Measurements from ENCODE around the gene UNC13A. TPM values are rescaled to one million over a fixed set of nuclear protein-coding genes. Genes with fewer than 3 reads are reported as not detected.
A peak's percentile ranks its signal among the peaks of the same experiment; 100 is the strongest.

The UNC13A gene
- total RNA-seq, 1 experiment from 2014 or later, result 6.6 TPM

- DNase-seq, result no peak
- Histone ChIP-seq H3K27me3 (ENCODE audit: control insufficient read depth, insufficient read depth, low read length) (no peaks in the 10 kb centered on the region), H3K36me3 (replicated peaks; ENCODE audit: control insufficient read depth, insufficient read depth, low read length) (peaks cover 25% of the 10 kb centered on the region), H3K4me3 (ENCODE audit: insufficient read depth, low read depth, low read length) (no peak overlapping the region)
These were observed 46.3 kb downstream of the UNC13A start for GRCh38 chr19:17641846-17642245.

DNA sequence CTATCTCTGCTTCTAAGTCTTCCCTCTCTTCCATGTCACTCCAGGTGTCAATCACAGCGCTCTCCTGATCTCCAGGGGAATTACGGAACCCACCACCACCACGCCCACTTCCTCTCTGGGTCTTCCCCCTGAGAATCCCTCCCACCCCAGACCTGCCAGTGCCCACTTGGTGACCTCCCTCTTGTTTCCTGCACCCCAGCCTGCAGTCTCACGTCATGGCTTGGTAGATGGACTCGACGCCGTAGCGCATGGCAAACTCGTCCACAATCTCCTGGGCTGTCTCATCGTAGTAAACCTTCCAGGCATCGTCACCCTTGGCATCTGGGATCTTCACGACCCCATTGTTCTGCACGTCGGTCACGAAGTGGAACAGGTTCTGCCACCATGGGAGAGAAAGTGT, 47.0 kb downstream of the UNC13A start:
- no peaks in the 10 kb centered on the region for H3K27me3 ChIP-seq (ENCODE audit: control insufficient read depth, insufficient read depth, low read length)
- no peak overlapping the region for H3K4me3 ChIP-seq (ENCODE audit: insufficient read depth, low read depth, low read length)
- no peak for DNase-seq
- peaks cover 23% of the 10 kb centered on the region for H3K36me3 ChIP-seq (replicated peaks; ENCODE audit: control insufficient read depth, insufficient read depth, low read length)

- DNase-seq, result no peak
- H3K27me3 ChIP-seq (ENCODE audit: control insufficient read depth, insufficient read depth, low read length), result no peaks in the 10 kb centered on the region
- no peak overlapping the region for H3K4me3 ChIP-seq (ENCODE audit: insufficient read depth, low read depth, low read length)
- H3K36me3 ChIP-seq (replicated peaks; ENCODE audit: control insufficient read depth, insufficient read depth, low read length), result peaks cover 4% of the 10 kb centered on the region
These were observed 54.5 kb downstream of the UNC13A start for GRCh38 chr19:17633700-17634099.

GRCh38 chr19:17632577-17632976, 55.6 kb downstream of the UNC13A start:
- Histone ChIP-seq H3K4me3 (ENCODE audit: insufficient read depth, low read depth, low read length) (no peak overlapping the region), H3K36me3 (replicated peaks; ENCODE audit: control insufficient read depth, insufficient read depth, low read length) (peaks cover 6% of the 10 kb centered on the region), H3K27me3 (ENCODE audit: control insufficient read depth, insufficient read depth, low read length) (no peaks in the 10 kb centered on the region)
- no peak for DNase-seq

- Histone ChIP-seq H3K4me3 (ENCODE audit: insufficient read depth, low read depth, low read length) (no peak overlapping the region), H3K36me3 (replicated peaks; ENCODE audit: control insufficient read depth, insufficient read depth, low read length) (peaks cover 9% of the 10 kb centered on the region), H3K27me3 (ENCODE audit: control insufficient read depth, insufficient read depth, low read length) (no peaks in the 10 kb centered on the region)
- DNase-seq, result no peak
These were observed 58.4 kb downstream of the UNC13A start for GRCh38 chr19:17629760-17630159.

DNA sequence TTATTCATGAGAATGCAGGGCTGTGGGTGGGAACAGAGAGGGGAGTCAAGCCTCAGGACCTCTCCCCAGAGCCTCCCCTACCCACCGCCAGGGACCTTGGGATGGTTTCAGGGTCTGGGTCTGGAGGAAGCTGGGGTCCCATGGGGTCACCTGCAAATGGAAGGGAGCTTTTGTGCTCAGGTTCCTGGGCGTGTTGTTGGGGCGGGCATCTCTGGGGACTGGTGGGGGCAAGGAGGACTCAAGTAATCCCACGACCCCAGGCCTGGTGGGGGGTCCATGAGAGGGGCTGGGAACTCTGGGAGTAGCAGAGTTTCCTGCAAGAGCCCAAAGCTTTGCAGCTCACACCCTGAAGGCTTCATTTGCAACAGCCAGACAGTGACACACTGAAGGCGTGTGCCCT, 60.2 kb downstream of the UNC13A start:
- H3K36me3 ChIP-seq (replicated peaks; ENCODE audit: control insufficient read depth, insufficient read depth, low read length), result peaks cover 10% of the 10 kb centered on the region
- H3K4me3 ChIP-seq (ENCODE audit: insufficient read depth, low read depth, low read length), result no peak overlapping the region
- DNase-seq, result no peak
- H3K27me3 ChIP-seq (ENCODE audit: control insufficient read depth, insufficient read depth, low read length), result no peaks in the 10 kb centered on the region

DNA sequence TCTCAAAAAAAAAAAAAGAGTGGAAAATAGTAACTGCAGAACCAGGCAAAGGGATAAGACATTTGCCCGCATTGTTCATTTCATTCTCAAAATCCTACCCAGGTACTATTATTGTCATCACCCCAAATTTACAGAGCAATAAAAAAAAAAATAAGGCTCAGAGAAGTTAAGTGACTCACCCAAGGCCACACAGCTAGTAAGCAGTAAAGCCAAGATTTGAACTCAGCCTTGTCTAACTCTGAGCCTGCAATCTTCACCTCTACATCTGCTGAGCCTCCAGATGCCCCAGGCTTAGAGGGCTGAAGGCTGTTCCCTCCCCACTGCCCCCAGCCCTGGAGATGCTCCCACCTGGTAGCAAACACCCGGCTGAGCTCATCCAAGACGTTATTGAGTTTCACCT, 61.0 kb downstream of the UNC13A start:
- Histone ChIP-seq H3K4me3 (ENCODE audit: insufficient read depth, low read depth, low read length) (no peak overlapping the region), H3K27me3 (ENCODE audit: control insufficient read depth, insufficient read depth, low read length) (no peaks in the 10 kb centered on the region), H3K36me3 (replicated peaks; ENCODE audit: control insufficient read depth, insufficient read depth, low read length) (peaks cover 12% of the 10 kb centered on the region)
- DNase-seq, result no peak

DNA sequence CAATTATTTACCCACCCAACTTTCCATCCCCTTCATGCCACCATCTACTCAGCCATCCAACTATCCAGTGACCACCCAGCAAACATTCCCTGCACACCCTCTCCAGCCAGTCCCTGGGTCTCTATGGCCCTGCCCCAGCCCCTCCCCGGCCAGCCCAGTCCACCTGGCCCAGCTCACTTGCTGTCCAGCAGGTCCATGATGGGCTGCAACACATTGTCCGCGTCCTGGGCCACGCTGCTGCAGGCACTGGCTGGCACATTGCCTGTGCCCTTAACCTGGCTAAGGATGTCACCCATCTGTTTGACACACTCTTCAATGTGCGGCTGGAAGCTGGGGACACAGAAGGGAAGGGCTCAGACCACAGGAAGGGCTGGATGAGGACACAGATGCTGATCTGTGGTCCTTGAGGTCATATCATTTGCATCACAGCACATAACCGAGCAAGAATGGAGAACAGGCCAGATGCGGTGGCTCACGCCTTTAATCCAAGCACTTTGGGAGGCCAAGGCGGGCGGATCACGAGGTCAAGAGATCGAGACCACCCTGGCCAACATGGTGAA, 61.6 kb downstream of the UNC13A start:
- DNase-seq, result no peak
- H3K4me3 ChIP-seq (ENCODE audit: insufficient read depth, low read depth, low read length), result no peak overlapping the region
- peaks cover 12% of the 10 kb centered on the region for H3K36me3 ChIP-seq (replicated peaks; ENCODE audit: control insufficient read depth, insufficient read depth, low read length)
- no peaks in the 10 kb centered on the region for H3K27me3 ChIP-seq (ENCODE audit: control insufficient read depth, insufficient read depth, low read length)

- H3K27me3 ChIP-seq (ENCODE audit: control insufficient read depth, insufficient read depth, low read length), result no peaks in the 10 kb centered on the region
- no peak overlapping the region for H3K4me3 ChIP-seq (ENCODE audit: insufficient read depth, low read depth, low read length)
- no peak for DNase-seq
- H3K36me3 ChIP-seq (replicated peaks; ENCODE audit: control insufficient read depth, insufficient read depth, low read length), result peaks cover 12% of the 10 kb centered on the region
These were observed 62.2 kb downstream of the UNC13A start for GRCh38 chr19:17625980-17626379.

- H3K36me3 ChIP-seq (replicated peaks; ENCODE audit: control insufficient read depth, insufficient read depth, low read length), result peaks cover 9% of the 10 kb centered on the region
- DNase-seq, result no peak
- H3K4me3 ChIP-seq (ENCODE audit: insufficient read depth, low read depth, low read length), result no peak overlapping the region
- H3K27me3 ChIP-seq (ENCODE audit: control insufficient read depth, insufficient read depth, low read length), result no peaks in the 10 kb centered on the region
These were observed 63.1 kb downstream of the UNC13A start for GRCh38 chr19:17625043-17625442.

GRCh38 chr19:17624314-17624991, 63.7 kb downstream of the UNC13A start:
- DNase-seq, result no peak
- H3K27me3 ChIP-seq (ENCODE audit: control insufficient read depth, insufficient read depth, low read length), result no peaks in the 10 kb centered on the region
- H3K4me3 ChIP-seq (ENCODE audit: insufficient read depth, low read depth, low read length), result no peak overlapping the region
- peaks cover 9% of the 10 kb centered on the region for H3K36me3 ChIP-seq (replicated peaks; ENCODE audit: control insufficient read depth, insufficient read depth, low read length)

- Histone ChIP-seq H3K36me3 (replicated peaks; ENCODE audit: control insufficient read depth, insufficient read depth, low read length) (peaks cover 9% of the 10 kb centered on the region), H3K4me3 (ENCODE audit: insufficient read depth, low read depth, low read length) (no peak overlapping the region), H3K27me3 (ENCODE audit: control insufficient read depth, insufficient read depth, low read length) (no peaks in the 10 kb centered on the region)
- DNase-seq, result peak; percentile 74
These were observed 64.8 kb downstream of the UNC13A start for GRCh38 chr19:17623224-17623935.

DNA sequence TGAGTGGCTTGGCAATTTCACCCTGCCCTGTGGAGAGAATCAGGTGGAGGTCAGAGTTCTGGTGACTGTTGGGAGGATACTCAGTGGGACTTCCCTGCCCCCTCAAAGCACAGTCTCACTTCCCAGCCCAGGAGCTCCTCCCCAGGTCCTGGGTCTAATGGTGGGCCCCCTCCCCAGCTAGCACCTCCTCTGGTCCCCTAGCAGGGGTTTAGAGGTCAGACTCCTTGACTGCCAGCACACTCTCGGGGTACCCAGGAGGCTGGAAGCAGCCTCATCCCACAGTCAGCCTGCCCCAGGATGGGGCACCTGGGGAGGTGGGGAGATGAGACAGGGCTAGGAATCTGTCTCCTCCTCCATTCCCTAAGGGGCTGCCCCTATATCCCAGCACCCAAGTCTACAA, 67.5 kb downstream of the UNC13A start:
- peaks cover 5% of the 10 kb centered on the region for H3K36me3 ChIP-seq (replicated peaks; ENCODE audit: control insufficient read depth, insufficient read depth, low read length)
- H3K27me3 ChIP-seq (ENCODE audit: control insufficient read depth, insufficient read depth, low read length), result no peaks in the 10 kb centered on the region
- DNase-seq, result no peak
- H3K4me3 ChIP-seq (ENCODE audit: insufficient read depth, low read depth, low read length), result no peak overlapping the region

- Histone ChIP-seq H3K4me3 (ENCODE audit: insufficient read depth, low read depth, low read length) (no peak overlapping the region), H3K36me3 (replicated peaks; ENCODE audit: control insufficient read depth, insufficient read depth, low read length) (peaks cover 3% of the 10 kb centered on the region), H3K27me3 (ENCODE audit: control insufficient read depth, insufficient read depth, low read length) (no peaks in the 10 kb centered on the region)
- no peak for DNase-seq
These were observed 69.2 kb downstream of the UNC13A start for GRCh38 chr19:17618936-17619335.

GRCh38 chr19:17618281-17618903, 69.8 kb downstream of the UNC13A start:
- peaks cover 3% of the 10 kb centered on the region for H3K36me3 ChIP-seq (replicated peaks; ENCODE audit: control insufficient read depth, insufficient read depth, low read length)
- H3K27me3 ChIP-seq (ENCODE audit: control insufficient read depth, insufficient read depth, low read length), result no peaks in the 10 kb centered on the region
- no peak for DNase-seq
- no peak overlapping the region for H3K4me3 ChIP-seq (ENCODE audit: insufficient read depth, low read depth, low read length)
